Caco-2 (cell line): ENCODE data around the gene IL32. TPM values are rescaled to one million over a fixed set of nuclear protein-coding genes. Genes with fewer than 3 reads are reported as not detected.

Experiments used
- BruUV-seq: library from RNA; stranded (reverse); fragments of 400-500 nt; replicated peaks from 2 replicates; lab custom pipeline; 2021; lab: Mats Ljungman, UMichigan
- CTCF ChIA-PET: fragments of 300-600 bp; sonication (Branson Sonifier 250); formaldehyde crosslinking; loops from one replicate; lab custom pipeline; 2022; ENCODE audit warnings: antibody characterized with exemption; lab: Charles Lee
- POLR2A ChIA-PET: fragments of 300-600 bp; sonication (Branson Sonifier 250); formaldehyde crosslinking; loops from one replicate; lab custom pipeline; 2022; ENCODE audit warnings: antibody characterized with exemption; lab: Charles Lee
- DNase-seq, 2 experiments: peaks; one replicate each; pipeline versions ENCODE4 v3.0.0 to v3.0.0-alpha.2; 2020 to 2022
- H3K27me3 ChIP-seq: replicated peaks from 2 replicates; pipeline ENCODE4 v1.6.0; 2011; ENCODE audit warnings: low read length; ENCODE audit not compliant: control insufficient read depth, insufficient read depth
- H3K36me3 ChIP-seq: 2 replicates; pipeline ENCODE4 v1.5.1; 2011; ENCODE audit warnings: low read length; ENCODE audit not compliant: control insufficient read depth, insufficient read depth
- H3K4me1 ChIP-seq: fragments of 250-450 bp; sonication (Bioruptor Pico); 2 replicates; pipeline ENCODE4 v1.5.1; 2020; ENCODE audit warnings: mild to moderate bottlenecking
- H3K4me3 ChIP-seq: 2 replicates; pipeline ENCODE4 v1.5.1; 2011; ENCODE audit warnings: low read depth, mild to moderate bottlenecking, control low read depth, low read length
- H3K9me3 ChIP-seq: fragments of 250-450 bp; sonication (Bioruptor Pico); 2 replicates; pipeline ENCODE4 v1.5.1; 2020; ENCODE audit warnings: mild to moderate bottlenecking, moderate library complexity
- H3K27ac Mint-ChIP-seq: one replicate; pipeline ENCODE4 v1.8.0; 2022; ENCODE audit warnings: mixed read lengths; ENCODE audit not compliant: unreplicated experiment
- H3K27me3 Mint-ChIP-seq: one replicate; pipeline ENCODE4 v1.8.0; 2022; ENCODE audit warnings: mixed read lengths; ENCODE audit not compliant: insufficient read depth, unreplicated experiment
- H3K36me3 Mint-ChIP-seq: one replicate; pipeline ENCODE4 v1.8.0; 2022; ENCODE audit warnings: mild to moderate bottlenecking, mixed read lengths; ENCODE audit not compliant: insufficient read depth, unreplicated experiment
- H3K4me1 Mint-ChIP-seq: one replicate; pipeline ENCODE4 v1.8.0; 2022; ENCODE audit warnings: low read depth, mixed read lengths; ENCODE audit not compliant: unreplicated experiment
- H3K4me3 Mint-ChIP-seq: one replicate; pipeline ENCODE4 v1.8.0; 2022; ENCODE audit warnings: mild to moderate bottlenecking, moderate library complexity, mixed read lengths; ENCODE audit not compliant: unreplicated experiment
- H3K9me3 Mint-ChIP-seq: one replicate; pipeline ENCODE4 v1.8.0; 2022; ENCODE audit warnings: mixed read lengths; ENCODE audit not compliant: unreplicated experiment
- intact Hi-C: fragments of 100-400 bp; cut with micrococcal nuclease; formaldehyde crosslinking; loops from one replicate; pipeline ENCODE4 v1.10.0; 2022; ENCODE audit not compliant: unreplicated experiment
- total RNA-seq: library from RNA; stranded (reverse); gene quantifications from 2 replicates; pipeline ENCODE4 v1.2.3, GENCODE V29; 2022
- TF ChIP-seq, protein P1 (sequence below), 2 experiments: fragments of 200-600 bp in 1 of 2; IDR thresholded peaks; 1 replicate in 1 of 2; 2 replicates in 1 of 2; pipeline versions ENCODE4 v1.5.1 to v1.8.0; 2011 to 2022; ENCODE audit warnings: antibody characterized with exemption in 1 of 2, control low read depth in 1 of 2, inconsistent platforms in 1 of 2, low read depth in 1 of 2, low read length in 1 of 2, mild to moderate bottlenecking in 1 of 2, moderate library complexity in 1 of 2; ENCODE audit not compliant: insufficient read depth in 1 of 2, severe bottlenecking in 1 of 2, unreplicated experiment in 1 of 2

Gene IL32
- total RNA-seq, 1 experiment from 2014 or later: 149 TPM

- no peaks in the 10 kb centered on the region for H3K27me3 ChIP-seq
Observed at GRCh38 chr16:3038896-3039295, 26.5 kb upstream of the IL32 start.

DNA sequence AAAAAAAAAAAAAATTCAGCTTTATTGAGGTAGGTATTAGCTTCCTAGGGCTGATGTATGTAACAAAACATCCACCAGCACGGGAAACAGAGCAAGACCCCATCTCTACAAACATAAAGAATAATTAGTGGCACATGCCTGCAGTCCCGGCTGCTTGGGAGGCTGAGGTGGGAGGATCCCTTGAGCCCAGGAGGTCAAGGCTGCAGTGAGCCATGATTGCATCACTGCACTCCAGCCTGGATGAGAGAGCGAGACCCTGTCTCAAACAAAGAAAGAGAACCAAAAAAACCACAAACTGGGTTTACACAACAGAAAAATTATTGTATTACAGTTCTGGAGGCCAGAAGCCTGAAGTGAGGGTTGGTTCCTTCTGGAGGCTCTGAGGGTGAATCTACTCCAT, 23.1 kb upstream of the IL32 start:
- DNase-seq: no peak
- peaks cover 4% of the 10 kb centered on the region for H3K27me3 Mint-ChIP-seq
- Histone ChIP-seq H3K9me3 (no peaks in the 10 kb centered on the region), H3K27me3 (no peaks in the 10 kb centered on the region; the same call in 1 of the 2 replicates), H3K4me3 (no peak overlapping the region), H3K36me3 (no peaks in the 10 kb centered on the region), H3K4me1 (no peaks in the 10 kb centered on the region)
- intact Hi-C loops: no loop called here
- H3K36me3 Mint-ChIP-seq: no peaks in the 10 kb centered on the region
- H3K4me1 Mint-ChIP-seq: no peaks in the 10 kb centered on the region
- H3K4me3 Mint-ChIP-seq: no peak overlapping the region
- no TSS peak for BruUV-seq
- CTCF ChIA-PET: interaction anchor here (0.8 to 1.1 kb wide), 3 partner anchors 11 to 16 kb away, joined by 3 to 4 read pairs (median 4); no protein-coding TSS in a partner anchor
- TF ChIP-seq, protein P1, sequence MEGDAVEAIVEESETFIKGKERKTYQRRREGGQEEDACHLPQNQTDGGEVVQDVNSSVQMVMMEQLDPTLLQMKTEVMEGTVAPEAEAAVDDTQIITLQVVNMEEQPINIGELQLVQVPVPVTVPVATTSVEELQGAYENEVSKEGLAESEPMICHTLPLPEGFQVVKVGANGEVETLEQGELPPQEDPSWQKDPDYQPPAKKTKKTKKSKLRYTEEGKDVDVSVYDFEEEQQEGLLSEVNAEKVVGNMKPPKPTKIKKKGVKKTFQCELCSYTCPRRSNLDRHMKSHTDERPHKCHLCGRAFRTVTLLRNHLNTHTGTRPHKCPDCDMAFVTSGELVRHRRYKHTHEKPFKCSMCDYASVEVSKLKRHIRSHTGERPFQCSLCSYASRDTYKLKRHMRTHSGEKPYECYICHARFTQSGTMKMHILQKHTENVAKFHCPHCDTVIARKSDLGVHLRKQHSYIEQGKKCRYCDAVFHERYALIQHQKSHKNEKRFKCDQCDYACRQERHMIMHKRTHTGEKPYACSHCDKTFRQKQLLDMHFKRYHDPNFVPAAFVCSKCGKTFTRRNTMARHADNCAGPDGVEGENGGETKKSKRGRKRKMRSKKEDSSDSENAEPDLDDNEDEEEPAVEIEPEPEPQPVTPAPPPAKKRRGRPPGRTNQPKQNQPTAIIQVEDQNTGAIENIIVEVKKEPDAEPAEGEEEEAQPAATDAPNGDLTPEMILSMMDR (IDR thresholded peaks at IDR 0.05; ENCODE audit: insufficient read depth in 1 of 2, low read depth in 1 of 2, low read length in 1 of 2, severe bottlenecking in 1 of 2, unreplicated experiment in 1 of 2): no peak
- no peaks in the 10 kb centered on the region for H3K9me3 Mint-ChIP-seq
- no peak overlapping the region for H3K27ac Mint-ChIP-seq
- POLR2A ChIA-PET: interaction anchor here (0.6 kb wide), 1 partner anchor 62 kb away, joined by 3 read pairs; the partner anchor contains the start of gene PKMYT1

More at GRCh38 chr16:3038896-3039295, 26.5 kb upstream of the IL32 start:
- DNase-seq: no peak
- Mint-ChIP-seq H3K36me3 (peaks cover under 1% of the 10 kb centered on the region), H3K9me3 (no peaks in the 10 kb centered on the region), H3K4me1 (no peaks in the 10 kb centered on the region), H3K27me3 (no peaks in the 10 kb centered on the region), H3K27ac (no peak overlapping the region), H3K4me3 (no peak overlapping the region)
- no peaks in the 10 kb centered on the region for H3K9me3 ChIP-seq
- BruUV-seq: no TSS peak
- CTCF ChIA-PET: interaction anchor here (0.9 kb wide), 1 partner anchor 11 kb away, joined by 4 read pairs; no protein-coding TSS in a partner anchor
- POLR2A ChIA-PET: interaction anchor here (0.6 kb wide), 1 partner anchor 71 kb away, joined by 3 read pairs; no protein-coding TSS in a partner anchor
- intact Hi-C loops: no loop called here
- H3K4me1 ChIP-seq: no peaks in the 10 kb centered on the region
- H3K4me3 ChIP-seq: no peak overlapping the region
- TF ChIP-seq, protein P1 (IDR thresholded peaks at IDR 0.05; ENCODE audit: insufficient read depth in 1 of 2, low read depth in 1 of 2, low read length in 1 of 2, severe bottlenecking in 1 of 2, unreplicated experiment in 1 of 2): no peak
- no peaks in the 10 kb centered on the region for H3K36me3 ChIP-seq

- H3K27ac Mint-ChIP-seq: no peak overlapping the region
- H3K4me3 Mint-ChIP-seq: peak overlapping the region; percentile 61
- no peak overlapping the region for H3K4me3 ChIP-seq
- peaks cover 4% of the 10 kb centered on the region for H3K27me3 Mint-ChIP-seq
- H3K36me3 ChIP-seq: no peaks in the 10 kb centered on the region
- no peaks in the 10 kb centered on the region for H3K9me3 Mint-ChIP-seq
- no TSS peak for BruUV-seq
- H3K4me1 ChIP-seq: no peaks in the 10 kb centered on the region
- H3K4me1 Mint-ChIP-seq: no peaks in the 10 kb centered on the region
- DNase-seq: no peak
- intact Hi-C loops: no loop called here
- ChIA-PET POLR2A (no interaction called here), CTCF (interaction anchor here (1.5 kb wide), 1 partner anchor 13 kb away, joined by 4 read pairs; no protein-coding TSS in a partner anchor)
- TF ChIP-seq, protein P1 (IDR thresholded peaks at IDR 0.05; ENCODE audit: insufficient read depth in 1 of 2, low read depth in 1 of 2, low read length in 1 of 2, severe bottlenecking in 1 of 2, unreplicated experiment in 1 of 2): no peak
- H3K36me3 Mint-ChIP-seq: no peaks in the 10 kb centered on the region
- H3K27me3 ChIP-seq: no peaks in the 10 kb centered on the region; the same call in 1 of the 2 replicates
- no peaks in the 10 kb centered on the region for H3K9me3 ChIP-seq
Observed at GRCh38 chr16:3044708-3045107, 20.7 kb upstream of the IL32 start.
